Muscle of arm (tissue), 12 donors: ENCODE measurements around the gene SOX18. TPM values are rescaled to one million over a fixed set of nuclear protein-coding genes. Genes with fewer than 3 reads are reported as not detected.

Source experiments
- DNase-seq: peaks from one replicate; pipeline ENCODE4 v3.0.0-alpha.2; 2013
- polyA plus RNA-seq, 12 donors: library from polyadenylated mRNA; unstranded; fragments of 120-200 nt; gene quantifications; one replicate each; pipeline ENCODE4 v1.2.1, GENCODE V29; 2013; ENCODE audit not compliant: insufficient read length in 12 of 12

The SOX18 gene
- polyA plus RNA-seq, 12 donors = 5.8 to 19.3 (median 7.9) TPM; not detected in 1

DNA sequence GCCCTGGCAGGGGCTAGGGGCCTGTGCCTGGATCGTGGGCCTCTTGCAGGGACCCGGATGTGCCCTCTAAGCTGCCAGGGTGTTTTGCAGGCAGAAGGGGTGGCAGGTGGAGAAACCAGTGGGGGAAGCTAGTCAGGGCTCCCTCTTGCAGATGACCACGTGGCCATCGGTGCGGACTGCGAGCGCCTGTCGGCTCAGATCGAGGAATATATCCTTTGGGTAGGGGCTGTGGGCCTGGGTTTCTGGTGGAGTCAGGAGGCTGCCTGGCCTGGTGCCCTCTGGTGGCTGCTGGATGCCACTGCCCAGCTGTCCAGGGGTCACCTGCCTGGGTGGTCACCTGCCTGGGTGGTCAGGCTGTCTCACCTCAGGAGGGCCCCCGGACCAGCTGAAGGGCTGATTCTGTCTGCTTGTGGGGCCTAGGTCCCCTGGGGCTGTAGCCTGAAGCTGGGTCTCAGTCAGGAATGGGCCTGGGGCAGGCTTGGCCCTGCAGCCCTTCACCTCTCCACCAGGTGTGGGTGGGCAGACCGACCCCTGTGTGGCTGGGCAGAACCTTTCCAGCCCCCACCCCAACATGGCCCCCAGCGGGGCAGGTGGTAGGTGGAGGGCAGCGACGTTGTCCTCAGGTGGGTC, 20.3 kb upstream of the SOX18 start:
- no peak for DNase-seq

DNA sequence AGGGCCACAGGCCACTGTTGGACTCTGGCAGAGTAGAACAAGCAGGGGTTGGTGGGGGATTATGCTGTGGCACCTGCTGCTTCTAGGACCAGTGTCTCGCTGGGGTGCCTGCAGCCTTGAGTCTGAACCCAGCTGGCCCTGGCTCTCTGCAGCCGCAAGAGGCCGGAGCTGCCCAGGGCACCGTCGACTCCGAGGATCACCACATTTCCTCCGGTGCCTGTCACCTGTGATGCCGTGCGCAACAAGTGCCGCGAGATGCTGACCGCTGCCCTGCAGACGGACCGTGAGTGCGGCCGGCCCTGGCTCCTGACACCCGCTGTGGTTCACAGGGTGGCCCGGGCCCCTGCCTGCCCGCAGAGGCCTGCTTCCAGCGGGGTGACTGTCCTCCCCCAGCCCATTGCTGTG, 19.8 kb upstream of the SOX18 start:
- DNase-seq = no peak

DNA sequence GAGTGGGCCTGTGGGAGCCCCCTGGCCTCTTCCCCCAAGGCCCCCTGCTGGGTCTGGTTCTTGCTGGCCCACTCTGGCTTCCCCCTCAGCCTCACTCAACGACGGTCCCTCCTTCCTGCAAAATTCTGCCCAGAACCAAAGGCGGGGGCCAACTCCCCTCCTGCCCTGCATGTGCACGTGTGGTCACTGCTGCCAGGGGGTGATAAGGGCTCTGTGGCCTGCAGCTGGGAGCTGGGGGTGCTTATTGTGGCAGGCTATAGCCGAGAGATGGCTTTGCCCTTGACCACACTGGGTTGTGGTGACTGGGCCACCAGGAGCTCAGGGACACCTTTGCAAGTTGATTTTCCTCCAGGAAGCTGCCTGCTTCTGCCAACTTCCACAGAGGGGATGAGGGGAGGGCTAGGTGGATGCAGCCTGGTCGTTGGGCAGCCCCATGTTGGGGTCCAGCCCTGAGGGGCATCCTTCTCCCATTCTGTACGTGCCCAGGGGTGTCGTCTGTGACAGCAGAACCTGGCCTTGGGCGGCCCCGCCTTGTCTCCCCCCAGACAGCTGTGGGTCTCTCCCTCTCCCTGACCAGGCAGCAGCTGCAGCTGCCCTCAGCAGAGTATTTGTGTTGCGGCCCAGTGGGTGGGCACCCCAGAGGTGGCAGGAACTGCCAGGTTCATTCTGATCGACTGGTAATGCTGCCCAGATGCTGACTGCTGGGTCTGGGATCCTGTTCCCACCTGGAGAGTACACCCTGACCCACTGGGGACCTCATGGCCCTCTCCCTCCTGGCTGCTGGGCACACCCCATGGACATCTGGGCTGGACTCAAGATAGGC, 19.2 kb upstream of the SOX18 start:
- DNase-seq = no peak

- DNase-seq = no peak
These were observed 18.4 kb upstream of the SOX18 start for GRCh38 chr20:64067733-64068307.

DNA sequence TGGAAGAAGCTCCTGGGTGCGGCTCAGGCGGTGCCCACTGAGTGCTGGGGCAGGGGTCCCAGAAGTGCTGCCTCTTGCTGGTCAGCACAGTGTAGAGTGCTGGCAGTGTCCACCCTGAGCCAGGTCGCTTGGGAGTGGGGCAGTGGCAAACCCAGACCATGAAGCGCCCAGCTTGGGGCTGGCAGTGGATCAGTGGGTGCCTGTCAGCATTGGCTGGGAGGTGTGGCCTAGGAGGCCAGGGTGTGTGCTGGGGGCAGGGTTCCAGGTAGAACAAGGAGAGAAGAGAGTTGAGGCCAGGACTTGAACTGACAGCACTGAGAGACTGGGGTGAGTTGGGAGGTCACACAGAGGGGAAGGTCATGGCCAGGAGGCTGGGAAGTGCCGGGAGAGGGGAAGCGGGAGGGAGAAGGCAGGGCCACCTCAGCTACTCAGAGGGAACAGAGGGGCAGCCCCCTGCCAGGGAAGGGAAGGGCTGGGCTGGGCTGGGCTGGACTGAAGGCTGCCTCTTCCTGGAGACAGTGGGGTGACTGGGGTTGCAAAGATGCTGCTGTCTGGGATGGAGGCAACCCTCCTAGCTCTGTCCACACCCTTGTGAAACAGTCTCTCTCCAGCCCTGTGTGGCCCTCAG, 17.7 kb upstream of the SOX18 start:
- no peak for DNase-seq

DNA sequence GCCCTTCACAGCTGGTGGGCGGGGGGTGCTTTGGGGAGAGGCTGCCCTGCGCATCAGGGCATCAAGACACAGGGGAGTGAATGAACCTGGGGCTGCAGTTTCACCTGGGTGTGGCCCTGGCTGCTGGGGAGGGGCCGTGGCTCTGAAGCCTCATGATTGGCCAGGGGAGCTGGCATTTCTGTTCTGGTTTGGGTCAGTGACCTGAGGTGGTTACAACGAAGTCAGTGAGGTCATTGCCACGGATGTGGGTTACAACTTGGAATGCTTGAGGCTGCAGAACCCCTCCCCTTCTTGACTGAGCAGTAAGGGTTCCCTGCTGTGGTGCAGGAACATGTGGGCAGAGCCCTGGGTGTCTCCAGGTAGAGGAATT, 16.5 kb upstream of the SOX18 start:
- no peak for DNase-seq

DNA sequence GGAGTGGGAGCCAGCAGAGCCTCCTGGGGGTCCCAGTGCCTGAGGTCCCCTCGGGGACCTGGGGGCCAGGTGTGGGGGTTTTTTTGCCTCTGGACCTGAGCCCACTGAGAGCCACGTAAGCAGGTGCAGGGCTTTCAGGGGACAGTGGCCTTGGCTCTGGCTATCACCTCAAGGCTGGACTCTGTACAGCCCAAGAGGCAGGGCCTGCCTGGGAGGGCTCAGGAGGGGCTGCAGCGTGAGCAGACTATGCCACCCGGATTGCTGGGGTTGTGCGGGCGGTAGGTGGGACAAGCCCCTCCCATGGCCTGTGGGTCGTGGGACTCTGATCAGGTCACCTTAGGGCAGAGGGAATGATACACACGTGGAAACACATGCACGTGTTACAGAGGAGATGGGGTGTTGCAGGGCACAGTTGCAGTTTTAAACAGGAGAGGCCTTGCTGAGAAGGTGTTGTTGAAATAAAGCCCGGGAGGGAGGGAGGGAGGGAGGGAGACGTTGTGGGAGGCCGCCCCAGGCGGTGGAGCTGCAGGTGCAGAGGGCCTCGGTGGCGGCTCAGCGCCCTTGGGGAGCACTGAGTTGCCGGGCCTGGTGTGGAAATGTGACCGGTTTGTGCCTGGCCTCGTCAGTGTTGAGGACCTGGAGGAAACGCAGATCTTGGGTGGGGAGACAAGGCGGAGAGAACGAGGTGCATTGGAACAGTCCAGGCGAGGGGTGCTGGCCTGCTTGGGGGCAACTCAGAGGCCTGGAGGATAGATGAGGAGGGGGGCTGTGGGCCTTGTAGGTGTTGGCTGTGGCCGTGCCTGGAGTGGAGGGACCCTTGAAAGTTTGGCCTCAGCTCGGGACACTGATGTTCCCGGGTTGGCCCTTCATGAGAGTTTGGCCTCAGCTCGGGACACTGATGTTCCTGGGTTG, 15.9 kb upstream of the SOX18 start:
- no peak for DNase-seq

DNA sequence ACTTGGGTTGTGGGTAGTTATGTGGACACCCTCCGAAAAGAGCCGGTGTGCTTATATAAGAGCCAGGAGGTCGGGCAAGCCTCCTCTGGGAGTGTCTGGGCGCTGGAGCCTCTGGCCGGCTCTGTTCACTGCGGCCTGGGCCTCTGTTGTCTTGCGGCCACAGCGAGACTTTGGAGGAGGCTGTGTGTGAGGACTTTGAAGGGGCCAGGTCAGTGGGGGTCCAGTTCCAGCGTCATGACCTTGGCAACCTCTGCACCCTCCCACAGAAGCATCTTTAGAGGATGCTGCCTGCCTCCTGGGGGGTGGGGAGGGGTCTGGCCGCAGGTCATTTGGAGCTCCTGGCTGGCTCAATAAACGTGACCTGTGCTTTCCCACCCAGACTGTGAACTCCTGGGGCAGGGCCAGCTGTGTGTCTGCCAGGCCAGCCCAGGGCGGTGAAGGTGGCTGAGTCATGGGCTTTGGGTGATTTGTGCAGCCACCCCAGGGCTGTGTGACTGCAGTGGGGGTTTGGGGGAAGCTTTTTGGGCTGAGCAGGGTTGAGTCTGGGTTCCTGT, 14.8 kb upstream of the SOX18 start:
- DNase-seq = no peak

GRCh38 chr20:64063389-64064144, 14.1 kb upstream of the SOX18 start:
- no peak for DNase-seq

DNA sequence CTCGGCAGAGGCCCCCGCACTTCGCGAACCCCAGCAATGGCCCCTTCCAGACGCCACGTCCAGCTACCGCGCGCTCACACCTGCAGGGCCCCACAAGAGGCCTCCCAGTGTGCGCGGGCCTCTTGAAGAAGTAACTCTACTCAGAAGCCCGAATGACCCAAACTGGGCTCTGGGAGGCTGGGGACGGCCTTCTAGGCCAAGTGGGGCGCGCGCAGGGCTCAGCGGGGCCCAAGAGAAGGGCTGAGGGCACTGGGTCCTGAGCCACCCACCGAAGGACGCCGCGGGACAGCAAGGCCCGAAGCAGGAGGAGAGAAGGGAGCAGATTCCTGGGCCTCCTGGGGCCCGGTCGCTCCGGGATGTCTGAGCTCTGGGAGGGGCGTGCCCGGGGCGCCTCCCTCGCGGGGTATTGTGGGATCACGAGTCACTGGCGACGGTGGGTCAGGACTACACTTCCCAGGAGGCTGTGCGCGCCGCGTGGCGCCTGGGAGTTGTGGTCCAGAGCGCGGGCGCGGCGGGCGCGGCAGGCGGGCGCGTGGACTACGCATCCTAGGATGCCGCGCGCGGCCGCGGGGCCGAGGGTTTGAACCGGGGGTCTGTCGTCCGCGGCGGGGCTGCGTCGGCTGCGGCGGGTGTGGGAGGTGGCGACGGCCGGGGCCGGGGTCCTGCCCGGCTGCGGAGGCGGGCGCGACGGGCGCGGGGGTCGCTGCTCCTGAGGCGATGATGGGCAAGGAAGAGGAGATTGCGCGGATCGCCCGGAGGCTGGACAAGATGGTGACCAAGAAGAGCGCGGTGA, 13.4 kb upstream of the SOX18 start, which contains the start of gene TCEA2:
Gene TCEA2 (plus strand): TSS at position 603 of the 793 bp plus-strand sequence. CDS start 115 bp downstream, at position 718.
- peak; percentile 97 for DNase-seq

GRCh38 chr20:64062276-64062595, 12.8 kb upstream of the SOX18 start:
- DNase-seq = no peak

GRCh38 chr20:64058536-64058935, 9.1 kb upstream of the SOX18 start:
- DNase-seq = no peak

- DNase-seq = peak; percentile 56
These were observed 8.4 kb upstream of the SOX18 start for GRCh38 chr20:64057628-64058498.

GRCh38 chr20:64056889-64057627, 7.6 kb upstream of the SOX18 start:
- DNase-seq = no peak

DNA sequence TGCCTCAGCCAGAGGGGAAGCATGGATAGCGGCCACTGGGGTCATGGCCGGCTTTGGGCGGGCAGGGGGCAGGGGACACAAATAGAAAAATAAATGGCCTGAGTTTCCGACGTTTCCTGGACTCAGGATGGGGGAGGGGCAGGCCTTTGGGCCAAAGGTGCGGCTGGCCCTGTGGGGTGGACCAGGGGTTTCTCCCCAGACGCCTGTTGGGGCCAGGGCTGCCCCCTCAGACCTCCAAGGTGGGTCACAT, 7.1 kb upstream of the SOX18 start:
- DNase-seq = no peak

GRCh38 chr20:64055893-64056638, 6.6 kb upstream of the SOX18 start:
- no peak for DNase-seq

DNA sequence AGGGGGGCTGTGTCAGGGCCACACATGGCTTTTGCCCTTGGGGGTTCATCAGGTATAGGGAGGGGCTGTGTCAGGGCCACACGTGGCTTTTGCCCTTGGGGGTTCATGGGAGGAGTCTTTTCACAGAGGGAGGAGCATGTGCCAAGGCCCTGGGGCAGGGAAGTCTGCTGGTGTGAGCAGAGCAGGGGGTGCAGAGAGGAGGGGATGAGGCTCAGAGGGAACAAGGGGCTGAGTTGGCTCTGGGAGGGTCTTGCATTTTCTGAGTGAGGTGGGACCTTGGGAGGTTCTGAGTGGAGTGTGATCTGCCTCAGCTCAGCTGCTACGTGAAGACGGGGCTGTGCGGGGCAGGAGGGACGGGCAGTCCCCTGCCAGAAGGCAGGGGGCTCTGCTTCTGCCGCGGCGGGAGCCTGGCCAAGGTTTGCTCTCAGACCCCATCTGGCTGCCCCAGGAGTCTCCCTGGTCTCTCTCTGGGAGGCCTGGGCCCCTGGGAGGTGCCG, 6.0 kb upstream of the SOX18 start:
- DNase-seq = no peak
